GM12801 (cell line): ENCODE data around the gene LDLRAD4.

Experiments used
- CTCF ChIP-seq: IDR thresholded peaks from one replicate; pipeline ENCODE4 v1.5.1; 2011; ENCODE audit warnings: control low read depth; ENCODE audit not compliant: insufficient read length; ENCODE audit errors: extremely low read depth

LDLRAD4 gene

GRCh38 chr18:13279181-13280069 is 60.9 kb downstream of the LDLRAD4 start:
- TF ChIP-seq CTCF = no peak

GRCh38 chr18:13280070-13280795 is 61.7 kb downstream of the LDLRAD4 start:
- no peak for TF ChIP-seq CTCF

- no peak for TF ChIP-seq CTCF
Observed at GRCh38 chr18:13281406-13281805, 62.8 kb downstream of the LDLRAD4 start.

GRCh38 chr18:13283746-13284145 is 65.2 kb downstream of the LDLRAD4 start:
- TF ChIP-seq CTCF = no peak

GRCh38 chr18:13284330-13285027 is 65.9 kb downstream of the LDLRAD4 start:
- no peak for TF ChIP-seq CTCF

GRCh38 chr18:13285874-13286273 is 67.3 kb downstream of the LDLRAD4 start:
- TF ChIP-seq CTCF = no peak
